CD4-positive, alpha-beta memory T cell (primary cell): ENCODE measurements around the gene SNX13. TPM values are rescaled to one million over a fixed set of nuclear protein-coding genes. Genes with fewer than 3 reads are reported as not detected.
A peak's percentile ranks its signal among the peaks of the same experiment; 100 is the strongest.

Experiments used
- CTCF ChIA-PET: fragments of 350-600 bp; sonication (Branson Sonifier 250); formaldehyde crosslinking; loops from one replicate; lab custom pipeline; 2021; ENCODE audit warnings: inconsistent platforms; ENCODE audit not compliant: partially characterized antibody; lab: Charles Lee
- POLR2A ChIA-PET: fragments of 350-600 bp; sonication (Branson Sonifier 250); formaldehyde crosslinking; loops from one replicate; lab custom pipeline; 2021; ENCODE audit not compliant: partially characterized antibody; lab: Charles Lee
- DNase-seq, 5 donors: peaks; one replicate each; pipeline versions ENCODE4 v3.0.0 to v3.0.0-alpha.2; 2020 to 2022; ENCODE audit warnings: mixed read lengths in 1 of 5
- H3K27ac ChIP-seq: one replicate; pipeline ENCODE4 v1.7.0; 2013; ENCODE audit warnings: low read depth, low read length
- H3K27me3 ChIP-seq: 2 replicates; pipeline ENCODE4 v1.7.0; 2013; ENCODE audit warnings: mild to moderate bottlenecking, low read length, moderate library complexity; ENCODE audit not compliant: insufficient read depth
- H3K36me3 ChIP-seq: 2 replicates; pipeline ENCODE4 v1.7.0; 2013; ENCODE audit warnings: mild to moderate bottlenecking, low read length, moderate library complexity; ENCODE audit not compliant: insufficient read depth
- H3K4me1 ChIP-seq: 2 replicates; pipeline ENCODE4 v1.7.0; 2013; ENCODE audit warnings: mild to moderate bottlenecking, low read length, moderate library complexity; ENCODE audit not compliant: insufficient read depth
- H3K4me3 ChIP-seq, 2 donors: one replicate each; pipeline ENCODE4 v1.7.0; 2013; ENCODE audit warnings: low read length in 2 of 2, mild to moderate bottlenecking in 1 of 2
- H3K9me3 ChIP-seq, 2 donors: one replicate each; pipeline ENCODE4 v1.7.0; 2013; ENCODE audit warnings: low read length in 2 of 2, control low read depth in 1 of 2; ENCODE audit not compliant: control insufficient read depth in 1 of 2
- H3K27ac Mint-ChIP-seq, 7 donors: one replicate each; pipeline ENCODE4 v1.8.0; 2020 to 2021; ENCODE audit warnings: mixed read lengths in 7 of 7, mild to moderate bottlenecking in 6 of 7, inconsistent platforms in 3 of 7, moderate library complexity in 3 of 7
- H3K27me3 Mint-ChIP-seq, 2 donors: one replicate each; pipeline ENCODE4 v1.8.0; 2020 to 2021; ENCODE audit warnings: mixed read lengths in 2 of 2
- H3K36me3 Mint-ChIP-seq, 2 donors: one replicate each; pipeline ENCODE4 v1.8.0; 2020 to 2021; ENCODE audit warnings: mixed read lengths in 2 of 2, inconsistent platforms in 1 of 2, mild to moderate bottlenecking in 1 of 2
- H3K4me1 Mint-ChIP-seq, 4 donors: one replicate each; pipeline ENCODE4 v1.8.0; 2020 to 2021; ENCODE audit warnings: mixed read lengths in 4 of 4, mild to moderate bottlenecking in 1 of 4
- H3K4me3 Mint-ChIP-seq, 8 donors: one replicate each; pipeline ENCODE4 v1.8.0; 2020 to 2021; ENCODE audit warnings: mixed read lengths in 8 of 8, mild to moderate bottlenecking in 7 of 8, moderate library complexity in 6 of 8, inconsistent platforms in 3 of 8
- H3K9me3 Mint-ChIP-seq, 8 donors: one replicate each; pipeline ENCODE4 v1.8.0; 2020 to 2021; ENCODE audit warnings: mixed read lengths in 8 of 8, mild to moderate bottlenecking in 5 of 8, inconsistent platforms in 3 of 8, moderate library complexity in 1 of 8
- intact Hi-C: fragments of 100-400 bp; cut with micrococcal nuclease; formaldehyde crosslinking; loops from one replicate; pipeline ENCODE4 v1.15.1; 2023
- polyA plus RNA-seq, 2 donors: library from polyadenylated mRNA; unstranded; fragments of 300-500 nt; fragmentation: Illumina TruSeq; gene quantifications; one replicate each; pipeline ENCODE4 v1.2.3, GENCODE V29; 2021
- total RNA-seq, 2 experiments: library from RNA; stranded (reverse); gene quantifications; one replicate each; pipeline ENCODE4 v1.2.3, GENCODE V29; 2021

The SNX13 gene
- total and polyA plus RNA-seq, 4 experiments from 2014 or later = 10.1 to 36.0 (median 24.2) TPM

DNA sequence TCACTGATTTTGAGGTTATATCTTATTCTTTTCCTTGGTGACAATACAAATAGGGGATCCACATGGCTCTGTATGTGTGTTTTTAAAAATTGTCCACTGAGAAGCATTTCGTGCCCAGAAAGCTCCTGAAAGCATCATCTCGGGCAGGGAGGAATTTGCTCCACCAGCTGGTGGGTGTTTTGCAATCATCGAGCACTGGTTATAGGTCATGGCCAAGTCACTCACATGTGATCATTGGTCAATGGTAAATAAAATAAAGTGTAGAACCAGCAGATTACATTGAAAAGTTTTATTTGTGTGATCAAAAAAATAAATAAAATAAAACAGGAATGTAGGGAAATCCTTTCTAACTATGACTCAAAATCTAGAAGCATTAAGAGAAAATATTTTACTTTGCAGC is 23.0 kb upstream of the SNX13 start:
- no peaks in the 10 kb centered on the region for H3K27me3 ChIP-seq
- Mint-ChIP-seq H3K9me3 (no peaks in the 10 kb centered on the region), H3K27ac (no peak overlapping the region), H3K27me3 (peaks cover 4 to 6% of the 10 kb centered on the region in 2 donors), H3K4me1 (no peaks in the 10 kb centered on the region), H3K36me3 (no peaks in the 10 kb centered on the region), H3K4me3 (no peak overlapping the region)
- no peak overlapping the region for H3K27ac ChIP-seq
- ChIA-PET POLR2A (no interaction called here), CTCF (no interaction called here)
- H3K4me3 ChIP-seq = no peak overlapping the region
- DNase-seq = no peak
- H3K9me3 ChIP-seq = no peaks in the 10 kb centered on the region
- no peaks in the 10 kb centered on the region for H3K36me3 ChIP-seq
- intact Hi-C loops = no loop called here
- no peaks in the 10 kb centered on the region for H3K4me1 ChIP-seq

DNA sequence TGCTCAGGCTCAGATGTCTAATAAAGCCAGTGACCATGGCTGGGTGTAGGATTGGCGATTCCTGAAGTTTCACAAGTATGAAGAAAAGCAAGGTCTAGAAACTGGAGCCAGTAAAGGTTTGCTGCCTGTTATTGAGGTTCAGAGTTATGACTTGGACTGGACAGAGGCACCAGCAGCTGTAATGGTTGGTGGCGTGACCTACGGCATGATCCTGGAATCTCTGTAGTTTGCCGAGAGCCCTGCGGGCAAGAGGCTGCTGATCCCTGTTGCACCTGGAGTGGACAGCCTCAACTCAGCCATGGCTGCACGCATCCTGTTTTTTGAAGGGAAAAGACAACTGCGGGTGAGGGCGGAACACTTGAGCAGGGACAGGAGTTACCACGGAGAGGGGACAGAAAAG is 22.4 kb upstream of the SNX13 start:
- CTCF ChIA-PET = no interaction called here
- no peaks in the 10 kb centered on the region for H3K9me3 ChIP-seq
- no peaks in the 10 kb centered on the region for H3K27me3 ChIP-seq
- no peaks in the 10 kb centered on the region for H3K4me1 ChIP-seq
- no peaks in the 10 kb centered on the region for H3K36me3 ChIP-seq
- H3K9me3 Mint-ChIP-seq = no peaks in the 10 kb centered on the region
- H3K27ac Mint-ChIP-seq = no peak overlapping the region
- H3K4me3 Mint-ChIP-seq = no peak overlapping the region
- peaks cover 3 to 6% of the 10 kb centered on the region in 2 donors for H3K27me3 Mint-ChIP-seq
- H3K4me3 ChIP-seq = no peak overlapping the region
- H3K36me3 Mint-ChIP-seq = no peaks in the 10 kb centered on the region
- intact Hi-C loops = no loop called here
- no peak overlapping the region for H3K27ac ChIP-seq
- H3K4me1 Mint-ChIP-seq = no peaks in the 10 kb centered on the region
- no peak for DNase-seq
- POLR2A ChIA-PET = no interaction called here

DNA sequence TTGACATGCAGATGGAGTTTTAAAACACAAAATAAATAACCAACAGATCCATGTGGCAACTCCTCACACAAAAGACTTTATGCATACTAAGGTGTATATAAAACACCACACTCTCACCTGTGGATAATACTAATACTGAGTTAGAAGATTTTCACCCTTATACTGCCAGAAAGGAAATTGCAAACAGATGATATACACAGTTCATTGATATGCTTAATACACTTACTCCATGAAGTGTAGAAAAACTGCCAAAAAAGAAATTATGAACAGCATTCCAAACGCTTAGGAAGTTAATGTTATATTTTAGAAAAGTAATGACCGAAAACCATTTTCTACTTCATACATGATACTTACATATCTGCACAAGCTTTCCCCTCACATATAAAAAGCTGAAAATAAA is 17.6 kb upstream of the SNX13 start:
- H3K9me3 ChIP-seq = no peaks in the 10 kb centered on the region
- intact Hi-C loops = no loop called here
- no peak overlapping the region for H3K27ac ChIP-seq
- ChIA-PET POLR2A (no interaction called here), CTCF (no interaction called here)
- no peak overlapping the region for H3K4me3 Mint-ChIP-seq
- no peaks in the 10 kb centered on the region for H3K9me3 Mint-ChIP-seq
- peaks cover 1 to 4% of the 10 kb centered on the region in 2 donors for H3K27me3 Mint-ChIP-seq
- DNase-seq = no peak
- H3K4me3 ChIP-seq = no peak overlapping the region
- H3K36me3 ChIP-seq = no peaks in the 10 kb centered on the region
- no peaks in the 10 kb centered on the region for H3K27me3 ChIP-seq
- H3K36me3 Mint-ChIP-seq = no peaks in the 10 kb centered on the region
- H3K27ac Mint-ChIP-seq = no peak overlapping the region
- H3K4me1 ChIP-seq = peaks cover 4% of the 10 kb centered on the region
- H3K4me1 Mint-ChIP-seq = peaks cover 0 to 4% (median 3%) of the 10 kb centered on the region in 4 donors

DNA sequence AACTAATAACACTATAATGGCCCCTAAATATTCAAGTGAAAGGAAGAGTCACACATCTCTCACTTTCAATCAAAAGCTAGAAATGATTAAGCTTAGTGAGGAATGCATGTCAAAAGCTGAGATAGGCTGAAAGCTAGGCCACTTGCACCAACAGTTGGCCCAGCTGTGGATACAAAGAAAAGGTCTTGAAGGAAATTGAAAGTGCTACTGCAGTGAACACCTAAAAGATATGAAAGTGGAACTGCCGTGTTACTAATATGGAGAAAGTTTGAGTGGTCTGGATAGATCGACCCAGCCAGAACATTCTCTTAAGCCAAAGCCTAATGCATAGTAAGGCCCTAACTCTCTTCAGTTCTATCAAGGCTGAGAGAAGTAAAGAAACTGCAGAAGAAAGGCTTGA is 12.1 kb upstream of the SNX13 start:
- H3K27ac ChIP-seq = no peak overlapping the region
- H3K4me3 Mint-ChIP-seq = peak overlapping the region; percentile 59 to 81 (median 76)
- CTCF ChIA-PET = no interaction called here
- H3K4me1 Mint-ChIP-seq = peaks cover 12 to 20% (median 13%) of the 10 kb centered on the region in 4 donors
- H3K36me3 Mint-ChIP-seq = no peaks in the 10 kb centered on the region
- no peaks in the 10 kb centered on the region for H3K27me3 Mint-ChIP-seq
- H3K27ac Mint-ChIP-seq = peak overlapping the region in 3 of 7 donors; percentile 4 to 78 (median 61)
- POLR2A ChIA-PET = interaction anchor here (1.8 kb wide), 1 partner anchor 13 kb away, joined by 9 read pairs; the partner anchor contains the start of gene SNX13
- peaks cover 8% of the 10 kb centered on the region for H3K4me1 ChIP-seq
- H3K27me3 ChIP-seq = no peaks in the 10 kb centered on the region
- no peaks in the 10 kb centered on the region for H3K36me3 ChIP-seq
- H3K9me3 Mint-ChIP-seq = no peaks in the 10 kb centered on the region
- intact Hi-C loops = no loop called here
- no peak for DNase-seq
- peak overlapping the region in 1 of 2 donors; percentile 27 for H3K4me3 ChIP-seq
- H3K9me3 ChIP-seq = no peaks in the 10 kb centered on the region

DNA sequence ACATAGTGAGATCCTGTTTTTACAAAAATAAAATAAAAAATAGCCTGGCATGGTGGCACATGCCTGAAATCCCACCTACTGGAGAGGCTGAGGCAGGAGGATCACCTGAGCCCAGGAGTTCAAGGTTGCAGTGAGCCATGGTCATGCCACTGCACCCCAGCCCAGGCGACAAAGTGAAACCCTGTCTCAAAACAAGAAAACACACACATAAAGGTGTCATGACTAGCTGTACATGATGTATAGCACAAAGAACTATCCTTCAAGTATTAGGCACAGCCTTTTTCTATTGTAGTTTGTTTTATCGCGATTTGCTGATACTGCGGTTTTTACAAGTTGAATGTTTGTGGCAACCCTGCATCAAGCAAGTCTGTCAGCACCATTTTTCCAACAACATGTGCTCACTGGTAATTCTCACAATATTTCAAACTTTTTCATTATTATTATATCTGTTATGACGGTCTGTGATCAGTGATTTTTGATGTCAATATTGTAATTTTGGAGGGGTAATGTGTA is 11.5 kb upstream of the SNX13 start:
- H3K4me3 Mint-ChIP-seq = peak overlapping the region in 1 of 8 donors; percentile 79

DNA sequence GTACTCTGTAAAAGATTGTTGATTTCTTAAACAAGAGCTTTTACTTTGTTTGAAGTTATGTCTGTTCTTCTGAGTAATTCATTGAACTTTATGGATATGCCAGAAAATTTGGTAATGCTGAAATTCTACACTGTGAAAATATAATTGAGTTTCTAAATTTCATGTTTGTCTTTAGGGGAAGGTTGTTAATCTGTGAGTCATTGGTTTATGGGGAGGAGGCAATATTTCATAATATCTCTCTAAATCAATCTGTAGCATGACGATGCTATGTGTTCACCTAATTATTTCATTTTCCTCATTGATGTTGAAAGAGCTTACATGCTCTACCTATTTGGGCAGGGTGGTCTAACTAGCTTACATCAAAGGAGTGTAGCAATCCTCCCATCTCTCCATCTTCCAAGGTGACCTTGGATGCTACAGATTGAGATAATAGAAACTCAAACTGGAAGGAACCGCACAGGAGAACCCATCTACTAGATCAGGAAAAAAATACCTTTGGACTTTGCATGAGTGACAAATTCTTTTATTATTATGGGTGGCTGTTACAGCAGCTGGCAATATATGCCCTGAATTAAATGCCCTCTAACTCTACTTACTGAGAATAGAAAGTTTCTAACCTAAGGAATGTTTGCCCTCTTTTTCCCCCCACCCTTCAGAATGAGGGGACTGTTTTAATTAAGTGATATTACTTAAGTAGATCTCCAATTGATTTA is 8.4 kb upstream of the SNX13 start:
- CTCF ChIA-PET = no interaction called here
- no peaks in the 10 kb centered on the region for H3K9me3 Mint-ChIP-seq
- H3K4me1 ChIP-seq = peaks cover 18% of the 10 kb centered on the region
- POLR2A ChIA-PET = no interaction called here
- no peaks in the 10 kb centered on the region for H3K36me3 ChIP-seq
- H3K36me3 Mint-ChIP-seq = no peaks in the 10 kb centered on the region
- H3K27me3 ChIP-seq = no peaks in the 10 kb centered on the region
- H3K4me3 Mint-ChIP-seq = no peak overlapping the region
- no peak overlapping the region for H3K27ac Mint-ChIP-seq
- no peak overlapping the region for H3K4me3 ChIP-seq
- H3K9me3 ChIP-seq = no peaks in the 10 kb centered on the region
- peaks cover 16 to 26% (median 19%) of the 10 kb centered on the region in 4 donors for H3K4me1 Mint-ChIP-seq
- no peak for DNase-seq
- intact Hi-C loops = loop anchor here (10.0 kb wide), 1 partner anchor 714 kb away; no protein-coding TSS in a partner anchor
- H3K27me3 Mint-ChIP-seq = no peaks in the 10 kb centered on the region
- no peak overlapping the region for H3K27ac ChIP-seq

More for the DNA sequence above, 11.5 kb upstream of the SNX13 start:
- Histone ChIP-seq H3K4me3 (no peak overlapping the region), H3K9me3 (no peaks in the 10 kb centered on the region), H3K27ac (no peak overlapping the region), H3K4me1 (peaks cover 14% of the 10 kb centered on the region), H3K36me3 (no peaks in the 10 kb centered on the region), H3K27me3 (no peaks in the 10 kb centered on the region)
- intact Hi-C loops = no loop called here
- POLR2A ChIA-PET = interaction anchor here (1.8 kb wide), 1 partner anchor 12 kb away, joined by 9 read pairs; the partner anchor contains the start of gene SNX13
- DNase-seq = no peak
- Mint-ChIP-seq H3K36me3 (no peaks in the 10 kb centered on the region), H3K27me3 (no peaks in the 10 kb centered on the region), H3K9me3 (no peaks in the 10 kb centered on the region), H3K27ac (no peak overlapping the region), H3K4me1 (peaks cover 14 to 23% (median 16%) of the 10 kb centered on the region in 4 donors)
- CTCF ChIA-PET = no interaction called here

DNA sequence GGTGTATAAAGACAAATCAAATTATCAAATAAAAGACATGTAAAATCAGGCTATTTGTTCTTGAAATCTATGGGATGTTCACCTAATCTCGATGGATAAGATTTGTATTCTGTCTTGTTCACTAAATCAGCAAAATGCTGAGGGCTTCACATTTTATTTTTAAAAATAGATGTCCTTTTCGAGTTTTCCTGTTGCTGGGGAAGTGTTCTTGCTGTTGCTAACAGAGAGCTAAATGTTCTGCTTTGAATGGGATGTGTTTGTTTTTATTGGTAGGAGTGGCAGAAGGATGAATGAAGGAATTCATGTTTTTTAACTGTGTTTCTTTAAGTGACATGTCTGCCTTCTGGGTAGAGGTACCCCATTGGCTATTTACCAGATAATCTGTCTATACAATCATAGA is 7.3 kb upstream of the SNX13 start:
- DNase-seq = no peak
- H3K36me3 Mint-ChIP-seq = no peaks in the 10 kb centered on the region
- Histone ChIP-seq H3K9me3 (no peaks in the 10 kb centered on the region), H3K27ac (no peak overlapping the region), H3K36me3 (no peaks in the 10 kb centered on the region), H3K27me3 (no peaks in the 10 kb centered on the region), H3K4me1 (peaks cover 15% of the 10 kb centered on the region), H3K4me3 (no peak overlapping the region)
- no peaks in the 10 kb centered on the region for H3K9me3 Mint-ChIP-seq
- peak overlapping the region in 4 of 7 donors; percentile 18 to 78 (median 68) for H3K27ac Mint-ChIP-seq
- intact Hi-C loops = loop anchor here (10.0 kb wide), 1 partner anchor 713 kb away; no protein-coding TSS in a partner anchor
- H3K4me1 Mint-ChIP-seq = peaks cover 12 to 21% (median 17%) of the 10 kb centered on the region in 4 donors
- ChIA-PET POLR2A (no interaction called here), CTCF (no interaction called here)
- H3K4me3 Mint-ChIP-seq = peak overlapping the region in 6 of 8 donors; percentile 40 to 75 (median 51)
- no peaks in the 10 kb centered on the region for H3K27me3 Mint-ChIP-seq
